Cardiac muscle cell (in vitro differentiated cells and primary cell): ENCODE measurements around the gene SBNO2. TPM values are rescaled to one million over a fixed set of nuclear protein-coding genes. Genes with fewer than 3 reads are reported as not detected.
A peak's percentile ranks its signal among the peaks of the same experiment; 100 is the strongest.

ENCODE experiments used
- DNase-seq, 2 donors: peaks; one replicate each; pipeline versions ENCODE4 v3.0.0 to v3.0.0-alpha.2; 2010 to 2017; ENCODE audit warnings: low read depth in 1 of 2, low spot score in 1 of 2
- H3K27ac ChIP-seq: fragments of 200-600 bp; sonication (generic); 2 replicates; pipeline ENCODE4 v1.5.1; 2016
- H3K27me3 ChIP-seq: fragments of 200-600 bp; sonication (generic); 2 replicates; pipeline ENCODE4 v1.6.0; 2016; ENCODE audit warnings: control low read depth
- H3K36me3 ChIP-seq: fragments of 200-600 bp; sonication (generic); 2 replicates; pipeline ENCODE4 v1.5.1; 2016; ENCODE audit warnings: control low read depth
- H3K4me1 ChIP-seq: fragments of 200-600 bp; sonication (generic); 2 replicates; pipeline ENCODE4 v1.8.1; 2017; ENCODE audit warnings: low read depth, mild to moderate bottlenecking, mixed run types
- H3K4me3 ChIP-seq: fragments of 200-600 bp; sonication (generic); 2 replicates; pipeline ENCODE4 v1.5.1; 2016; ENCODE audit warnings: mild to moderate bottlenecking
- H3K9me3 ChIP-seq: fragments of 200-600 bp; sonication (generic); 2 replicates; pipeline ENCODE4 v1.5.1; 2017; ENCODE audit warnings: low read depth, mild to moderate bottlenecking, control low read depth
- CTCF ChIP-seq: IDR thresholded peaks from 2 replicates; pipeline ENCODE4 v1.5.1; 2012; ENCODE audit warnings: low read depth, mild to moderate bottlenecking, low read length
- polyA plus RNA-seq: library from polyadenylated mRNA; unstranded; fragments of >200 nt; fragmentation: Nextera tagmentation; extraction: Ambion mirVana; gene quantifications from 2 replicates; pipeline ENCODE4 v1.2.1, GENCODE V29; 2016
- total RNA-seq: library from RNA; depleted of rRNA; stranded (reverse); fragments of >200 nt; gene quantifications from 2 replicates; pipeline ENCODE4 v1.2.3, GENCODE V29; 2016

Gene SBNO2
- total and polyA plus RNA-seq, 2 experiments from 2014 or later: 11.8 to 28.5 TPM

GRCh38 chr19:1181606-1182005 is 7.5 kb upstream of the SBNO2 start:
- no peak for TF ChIP-seq CTCF
- H3K36me3 ChIP-seq: no peaks in the 10 kb centered on the region
- no peak overlapping the region for H3K27ac ChIP-seq
- H3K27me3 ChIP-seq: no peaks in the 10 kb centered on the region
- no peaks in the 10 kb centered on the region for H3K4me1 ChIP-seq
- DNase-seq: no peak
- no peak overlapping the region for H3K4me3 ChIP-seq
- no peaks in the 10 kb centered on the region for H3K9me3 ChIP-seq

- Histone ChIP-seq H3K4me1 (peaks cover 3% of the 10 kb centered on the region), H3K27ac (no peak overlapping the region), H3K36me3 (no peaks in the 10 kb centered on the region), H3K9me3 (no peaks in the 10 kb centered on the region), H3K27me3 (no peaks in the 10 kb centered on the region), H3K4me3 (no peak overlapping the region)
- peak; percentile 37 for TF ChIP-seq CTCF
- DNase-seq: peak in 1 of 2 donors; percentile 94
Observed at GRCh38 chr19:1177322-1178114, 3.5 kb upstream of the SBNO2 start.

GRCh38 chr19:1173159-1173844 is 766 bp downstream of the SBNO2 start:
- Histone ChIP-seq H3K36me3 (no peaks in the 10 kb centered on the region), H3K4me1 (peaks cover 20% of the 10 kb centered on the region), H3K9me3 (no peaks in the 10 kb centered on the region), H3K27ac (peak overlapping the region; percentile 57), H3K27me3 (no peaks in the 10 kb centered on the region), H3K4me3 (peak overlapping the region; percentile 59)
- DNase-seq: no peak
- no peak for TF ChIP-seq CTCF

- TF ChIP-seq CTCF: no peak
- H3K27me3 ChIP-seq: no peaks in the 10 kb centered on the region
- DNase-seq: peak in 1 of 2 donors; percentile 76
- no peaks in the 10 kb centered on the region for H3K9me3 ChIP-seq
- H3K4me3 ChIP-seq: peak overlapping the region; percentile 59
- no peaks in the 10 kb centered on the region for H3K36me3 ChIP-seq
- H3K27ac ChIP-seq: peak overlapping the region; percentile 67
- H3K4me1 ChIP-seq: peaks cover 20% of the 10 kb centered on the region
Observed at GRCh38 chr19:1172353-1173158, 1.5 kb downstream of the SBNO2 start.

GRCh38 chr19:1171755-1172352 is 2.2 kb downstream of the SBNO2 start:
- DNase-seq: no peak
- H3K27ac ChIP-seq: peak overlapping the region; percentile 67
- H3K4me1 ChIP-seq: peaks cover 20% of the 10 kb centered on the region
- no peaks in the 10 kb centered on the region for H3K27me3 ChIP-seq
- H3K9me3 ChIP-seq: no peaks in the 10 kb centered on the region
- TF ChIP-seq CTCF: no peak
- H3K4me3 ChIP-seq: no peak overlapping the region
- no peaks in the 10 kb centered on the region for H3K36me3 ChIP-seq
